ENCODE results near the gene BTG2.
"Not testable (repeated sequence)": the region's sequence is repeated elsewhere in the genome, so short reads cannot be mapped to it uniquely, and the experiment has no call there.

Gene BTG2

GRCh38 chr1:203308328-203308922 lies 3.1 kb downstream of the BTG2 start:
- Histone ChIP-seq H3K4me3 (IDR thresholded peaks at IDR 0.05; ENCODE audit: insufficient read depth, low read depth, low read length) (no peak overlapping the region), H3K27me3 (ENCODE audit: insufficient read depth, low read depth) (no peaks in the 10 kb centered on the region), H3K27ac (peak overlapping the region; percentile 60), H4K20me1 (ENCODE audit: insufficient read depth) (peaks cover 41% of the 10 kb centered on the region), H3K79me2 (ENCODE audit: insufficient read depth, low read depth) (peaks cover 66% of the 10 kb centered on the region), H3K36me3 (ENCODE audit: insufficient read depth) (peaks cover 30% of the 10 kb centered on the region; the same call in 1 of the 2 replicates), H3K4me2 (peak overlapping the region; percentile 100), H2AFZ (ENCODE audit: low read depth) (no peak overlapping the region), H3K4me1 (ENCODE audit: low read depth, poor library complexity, severe bottlenecking) (peaks cover 70% of the 10 kb centered on the region), H3K9ac (peak overlapping the region; percentile 87; the same call in 1 of the 2 replicates)
- no peak for TF ChIP-seq CTCF (conservative IDR thresholded peaks at IDR 0.05; ENCODE audit: low read depth, low read length)

- Histone ChIP-seq H4K20me1 (ENCODE audit: insufficient read depth) (peaks cover 41% of the 10 kb centered on the region), H3K4me1 (ENCODE audit: low read depth, poor library complexity, severe bottlenecking) (peaks cover 65% of the 10 kb centered on the region), H3K27ac (peak overlapping the region; percentile 60), H3K9ac (peak overlapping the region; percentile 87; the same call in 1 of the 2 replicates), H3K79me2 (ENCODE audit: insufficient read depth, low read depth) (peaks cover 62% of the 10 kb centered on the region), H2AFZ (ENCODE audit: low read depth) (no peak overlapping the region), H3K4me3 (IDR thresholded peaks at IDR 0.05; ENCODE audit: insufficient read depth, low read depth, low read length) (no peak overlapping the region), H3K36me3 (ENCODE audit: insufficient read depth) (peaks cover 30% of the 10 kb centered on the region; the same call in 1 of the 2 replicates), H3K27me3 (ENCODE audit: insufficient read depth, low read depth) (no peaks in the 10 kb centered on the region), H3K4me2 (peak overlapping the region; percentile 100)
- TF ChIP-seq CTCF (conservative IDR thresholded peaks at IDR 0.05; ENCODE audit: low read depth, low read length), result no peak
Observed at GRCh38 chr1:203308923-203309331, 3.6 kb downstream of the BTG2 start.

GRCh38 chr1:203311368-203312301 lies 6.3 kb downstream of the BTG2 start:
- Histone ChIP-seq H3K79me2 (ENCODE audit: insufficient read depth, low read depth) (peaks cover 38% of the 10 kb centered on the region), H3K4me1 (ENCODE audit: low read depth, poor library complexity, severe bottlenecking) (peaks cover 72% of the 10 kb centered on the region), H3K36me3 (ENCODE audit: insufficient read depth) (peaks cover 22% of the 10 kb centered on the region; the same call in 1 of the 2 replicates), H3K9ac (no peak overlapping the region), H3K27me3 (ENCODE audit: insufficient read depth, low read depth) (no peaks in the 10 kb centered on the region), H3K4me3 (IDR thresholded peaks at IDR 0.05; ENCODE audit: insufficient read depth, low read depth, low read length) (no peak overlapping the region), H2AFZ (ENCODE audit: low read depth) (no peak overlapping the region), H3K4me2 (peak overlapping the region; percentile 100; the same call in 1 of the 2 replicates), H4K20me1 (ENCODE audit: insufficient read depth) (peaks cover 31% of the 10 kb centered on the region), H3K27ac (peak overlapping the region; percentile 60; the same call in 1 of the 2 replicates)
- no peak for TF ChIP-seq CTCF (conservative IDR thresholded peaks at IDR 0.05; ENCODE audit: low read depth, low read length)

GRCh38 chr1:203314025-203314759 lies 8.9 kb downstream of the BTG2 start:
- not testable (repeated sequence) for H3K9ac ChIP-seq; H3K27me3 ChIP-seq (ENCODE audit: insufficient read depth, low read depth)
- peaks cover 75% of the 10 kb centered on the region for H3K4me1 ChIP-seq (ENCODE audit: low read depth, poor library complexity, severe bottlenecking)

More at GRCh38 chr1:203314025-203314759, 8.9 kb downstream of the BTG2 start:
- H2AFZ ChIP-seq (ENCODE audit: low read depth); H4K20me1 ChIP-seq (ENCODE audit: insufficient read depth); H3K27ac ChIP-seq; H3K4me2 ChIP-seq; H3K4me3 ChIP-seq (IDR thresholded peaks at IDR 0.05; ENCODE audit: insufficient read depth, low read depth, low read length); H3K36me3 ChIP-seq (ENCODE audit: insufficient read depth): not testable (repeated sequence)
- peaks cover 18% of the 10 kb centered on the region for H3K79me2 ChIP-seq (ENCODE audit: insufficient read depth, low read depth)

All from KMS-11 (cell line).